NCI-H2196 treated with DMSO at 0.1 percent for 48 hours (cell line): Measurements from ENCODE around the gene ONECUT3.
"Not testable (repeated sequence)": the region's sequence is repeated elsewhere in the genome, so short reads cannot be mapped to it uniquely, and the experiment has no call there.

Source experiments
- DNase-seq: peaks from one replicate; lab custom pipeline; 2025; ENCODE audit not compliant: unreplicated experiment; lab: John Stamatoyannopoulos, UW

The ONECUT3 gene

GRCh38 chr19:1755467-1756171, 2.3 kb downstream of the ONECUT3 start:
- DNase-seq = no peak

- no peak for DNase-seq
These were observed 3.0 kb downstream of the ONECUT3 start for GRCh38 chr19:1756264-1756663.

DNA sequence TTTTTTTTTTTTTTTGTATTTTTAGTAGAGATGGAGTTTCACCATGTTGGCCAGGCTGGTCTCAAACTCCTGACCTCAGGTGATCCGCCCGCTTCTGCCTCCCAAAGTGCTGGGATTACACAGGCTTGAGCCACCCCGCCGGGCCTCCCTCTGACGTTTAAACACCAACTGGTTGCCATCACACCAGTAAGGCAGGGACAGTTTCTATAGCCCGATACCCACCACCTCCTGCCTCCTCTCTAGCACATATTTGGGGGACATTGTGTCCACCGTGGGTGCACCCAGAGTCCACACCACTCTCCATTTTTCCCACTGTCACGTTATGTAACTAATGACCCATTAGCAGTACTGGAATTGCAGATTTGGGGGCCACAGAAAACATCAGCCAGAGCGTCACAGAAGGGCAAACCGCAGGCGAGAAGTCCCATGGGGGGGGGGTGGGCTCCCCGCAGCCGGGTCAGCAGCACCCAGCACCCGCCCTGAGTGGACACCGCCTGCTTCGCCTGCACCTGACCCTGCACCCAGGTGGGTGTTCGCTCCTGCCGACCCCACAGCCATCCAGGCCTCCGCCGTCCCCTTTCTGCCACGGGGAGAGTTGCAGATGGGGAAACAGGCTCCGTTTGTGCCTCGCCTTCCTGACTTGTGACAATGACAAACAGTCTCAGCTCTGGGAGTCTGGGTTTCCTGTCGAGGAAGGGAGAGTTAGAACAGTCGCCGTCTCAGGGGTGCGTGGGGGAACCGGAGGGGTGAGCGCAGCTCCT, 3.6 kb downstream of the ONECUT3 start:
- no peak for DNase-seq

GRCh38 chr19:1757468-1758230, 4.3 kb downstream of the ONECUT3 start:
- no peak for DNase-seq

- no peak for DNase-seq
These were observed 4.9 kb downstream of the ONECUT3 start for GRCh38 chr19:1758231-1758577.

DNA sequence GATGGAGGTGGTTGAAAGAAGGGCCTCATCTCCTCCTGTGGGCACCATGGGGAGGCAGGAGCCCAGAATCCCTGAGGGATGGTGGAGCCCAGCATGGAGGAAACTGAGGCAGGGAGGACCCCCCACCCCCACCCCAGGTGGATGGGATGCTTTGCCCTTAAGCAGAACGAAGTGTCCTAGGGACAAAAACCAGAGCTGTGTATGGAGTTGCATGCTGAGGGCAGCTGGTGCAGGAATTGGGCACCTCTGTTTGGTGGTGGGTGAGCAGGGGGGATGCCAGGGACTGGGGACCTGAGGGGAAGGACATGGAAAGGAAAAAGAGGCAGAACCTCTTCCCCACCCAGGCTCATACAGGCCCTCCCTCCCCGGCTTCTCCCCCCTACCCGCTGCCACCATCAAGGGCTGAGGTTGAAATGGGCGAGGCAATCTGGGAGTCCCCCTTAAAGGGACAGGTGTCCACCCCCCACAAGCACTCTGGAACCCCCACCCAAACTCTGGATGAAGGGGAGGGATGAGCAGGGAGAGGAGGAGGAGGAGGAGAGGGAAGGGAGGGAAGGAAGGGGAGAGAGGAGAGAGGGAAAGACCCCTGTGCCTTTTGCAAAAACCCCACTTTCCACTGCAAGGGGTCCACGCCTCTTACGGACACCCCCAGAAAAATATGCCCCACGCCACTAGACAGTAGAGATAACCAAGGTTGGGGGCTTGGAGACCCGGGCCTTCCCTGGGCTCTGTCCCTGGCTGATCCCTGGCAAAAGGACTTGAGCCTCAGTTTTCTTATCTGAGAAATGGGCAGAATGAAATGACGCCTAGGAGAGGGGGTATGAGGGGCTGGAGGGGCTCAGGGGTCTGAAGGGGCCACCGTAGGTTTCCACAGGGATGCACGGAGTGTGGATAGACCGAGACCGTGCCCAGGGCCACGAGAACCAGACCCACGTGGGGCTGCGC, 5.9 kb downstream of the ONECUT3 start:
- no peak for DNase-seq

DNA sequence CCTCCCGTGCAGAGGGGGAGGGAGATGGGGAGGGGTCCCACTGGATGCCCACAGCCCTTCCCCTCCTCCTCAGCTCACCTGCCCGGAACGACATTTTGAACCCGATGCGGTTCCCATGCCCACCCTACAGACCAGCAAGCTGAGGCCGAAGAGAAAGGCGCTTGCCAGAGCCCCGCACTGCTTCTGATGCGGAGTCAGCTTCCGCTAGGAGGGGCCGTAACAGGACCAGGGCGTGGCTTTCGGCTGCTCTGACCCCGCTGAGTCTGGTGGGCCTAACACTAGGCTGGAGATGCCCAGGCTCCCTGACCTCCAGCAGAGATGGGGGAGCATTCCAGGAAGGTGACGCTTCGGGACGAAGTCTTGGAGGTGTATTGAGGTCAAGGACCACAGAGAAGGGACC, 6.7 kb downstream of the ONECUT3 start:
- DNase-seq = no peak

GRCh38 chr19:1760786-1761527, 7.7 kb downstream of the ONECUT3 start:
- DNase-seq = not testable (repeated sequence)

GRCh38 chr19:1761528-1762242, 8.4 kb downstream of the ONECUT3 start:
- no peak for DNase-seq

DNA sequence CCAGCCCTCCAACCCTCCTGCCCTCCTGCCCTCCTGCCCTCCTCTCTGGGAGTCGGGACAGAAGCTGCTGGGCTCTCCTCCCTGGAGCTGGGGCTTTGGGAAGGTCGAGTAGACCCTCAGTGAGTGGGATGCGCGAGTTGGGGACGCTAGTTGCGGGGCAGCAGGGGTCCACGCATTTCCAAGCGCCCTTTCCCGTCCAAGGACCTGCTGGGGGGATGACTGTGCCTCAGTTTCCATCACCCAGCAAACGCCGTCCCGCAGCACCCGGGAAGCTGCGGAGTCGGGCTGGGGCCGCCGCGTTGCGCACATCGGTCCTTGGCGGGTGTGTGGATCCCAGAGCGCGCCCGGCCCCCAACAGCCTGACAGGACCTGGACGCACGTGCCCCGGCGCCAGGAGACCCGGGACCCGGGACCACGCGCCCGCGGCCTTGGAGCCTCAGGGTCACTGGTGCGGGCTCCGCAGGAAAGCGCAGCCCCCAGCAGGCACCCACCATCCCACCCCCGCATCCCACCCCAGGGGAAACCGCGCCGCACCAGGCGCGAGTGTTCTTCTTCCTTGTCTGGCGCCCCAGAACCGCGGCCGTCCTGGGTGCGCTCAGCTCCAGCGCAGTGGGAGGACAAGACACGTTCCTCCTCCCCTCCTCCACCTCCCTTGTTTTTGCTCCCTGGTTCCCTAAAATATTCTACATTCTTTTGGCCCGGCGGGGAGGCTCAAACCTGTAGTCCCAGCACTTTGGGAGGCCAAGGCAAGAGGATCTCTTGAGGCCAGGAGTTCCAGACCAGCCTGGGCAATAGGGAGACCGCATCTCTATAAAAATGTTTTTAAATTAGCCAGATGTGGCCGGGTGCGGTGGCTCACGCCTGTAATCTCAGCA, 9.2 kb downstream of the ONECUT3 start:
- no peak for DNase-seq

DNA sequence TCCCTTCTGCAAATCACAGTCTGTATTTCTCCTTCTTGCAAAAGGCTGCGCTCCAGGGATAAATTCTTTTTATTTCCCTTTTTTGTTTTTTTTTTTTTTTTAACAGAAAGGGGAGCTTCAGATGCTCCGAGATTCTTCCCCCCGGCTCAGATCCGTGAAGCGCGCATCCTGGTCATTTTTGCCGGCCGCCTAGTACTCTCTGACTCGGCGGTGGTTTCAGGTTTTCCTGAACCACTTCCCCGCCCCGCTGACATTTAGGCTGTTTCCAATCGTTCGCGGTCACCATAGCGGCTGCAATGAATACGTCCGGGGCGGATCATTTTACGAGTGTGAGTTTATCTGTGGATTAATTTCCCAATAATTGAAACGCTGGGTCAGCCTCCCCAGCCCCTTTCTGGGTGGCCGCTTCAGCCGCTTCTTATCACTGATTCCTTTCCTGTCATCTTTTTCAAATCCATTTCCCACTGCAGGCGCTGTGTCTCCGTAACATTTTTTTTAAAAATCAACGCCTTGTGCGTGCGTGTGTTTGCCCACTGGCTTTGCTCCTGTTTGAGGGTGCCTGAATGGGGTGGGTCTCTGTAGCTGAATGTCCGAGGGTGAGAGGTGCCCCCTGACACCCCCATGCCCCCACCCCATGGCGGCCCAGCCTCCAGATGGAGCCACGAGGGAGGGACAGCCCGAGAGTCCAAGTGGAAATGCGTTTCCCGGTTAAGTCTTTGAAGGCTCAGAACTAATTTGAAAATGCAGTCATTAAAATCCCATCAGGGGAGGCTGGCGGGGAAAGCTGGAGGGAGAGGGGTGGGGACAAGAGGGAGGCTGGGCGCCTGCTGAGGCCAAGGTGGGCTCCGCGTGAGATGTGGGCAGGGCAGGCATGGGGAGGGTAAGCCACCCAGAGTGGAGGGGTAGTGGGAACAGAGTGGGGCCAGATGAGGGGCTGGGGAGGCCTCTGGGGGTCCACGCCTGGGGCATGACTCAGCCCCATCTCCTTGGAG, 10.6 kb downstream of the ONECUT3 start:
- no peak for DNase-seq

DNA sequence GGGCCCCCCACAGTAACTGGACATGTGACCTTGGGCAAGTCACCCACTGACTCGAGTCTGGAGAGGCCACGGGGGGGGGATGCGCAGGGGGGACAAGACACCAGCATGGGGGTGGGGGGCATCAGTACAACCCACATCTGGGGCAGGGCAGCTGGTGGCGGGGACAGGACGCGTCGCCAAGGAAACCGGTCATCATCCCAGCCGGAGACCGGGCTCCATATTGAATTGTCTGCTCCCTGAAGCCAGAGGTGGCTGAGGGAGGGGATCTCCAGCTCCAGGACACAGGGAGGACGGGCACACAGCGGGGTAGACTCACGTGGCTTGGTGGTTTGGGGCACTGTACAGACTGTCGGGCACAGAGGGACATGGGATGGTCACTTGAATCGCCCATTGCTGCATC, 11.4 kb downstream of the ONECUT3 start:
- DNase-seq = no peak

GRCh38 chr19:1765232-1765903, 12.1 kb downstream of the ONECUT3 start:
- no peak for DNase-seq

DNA sequence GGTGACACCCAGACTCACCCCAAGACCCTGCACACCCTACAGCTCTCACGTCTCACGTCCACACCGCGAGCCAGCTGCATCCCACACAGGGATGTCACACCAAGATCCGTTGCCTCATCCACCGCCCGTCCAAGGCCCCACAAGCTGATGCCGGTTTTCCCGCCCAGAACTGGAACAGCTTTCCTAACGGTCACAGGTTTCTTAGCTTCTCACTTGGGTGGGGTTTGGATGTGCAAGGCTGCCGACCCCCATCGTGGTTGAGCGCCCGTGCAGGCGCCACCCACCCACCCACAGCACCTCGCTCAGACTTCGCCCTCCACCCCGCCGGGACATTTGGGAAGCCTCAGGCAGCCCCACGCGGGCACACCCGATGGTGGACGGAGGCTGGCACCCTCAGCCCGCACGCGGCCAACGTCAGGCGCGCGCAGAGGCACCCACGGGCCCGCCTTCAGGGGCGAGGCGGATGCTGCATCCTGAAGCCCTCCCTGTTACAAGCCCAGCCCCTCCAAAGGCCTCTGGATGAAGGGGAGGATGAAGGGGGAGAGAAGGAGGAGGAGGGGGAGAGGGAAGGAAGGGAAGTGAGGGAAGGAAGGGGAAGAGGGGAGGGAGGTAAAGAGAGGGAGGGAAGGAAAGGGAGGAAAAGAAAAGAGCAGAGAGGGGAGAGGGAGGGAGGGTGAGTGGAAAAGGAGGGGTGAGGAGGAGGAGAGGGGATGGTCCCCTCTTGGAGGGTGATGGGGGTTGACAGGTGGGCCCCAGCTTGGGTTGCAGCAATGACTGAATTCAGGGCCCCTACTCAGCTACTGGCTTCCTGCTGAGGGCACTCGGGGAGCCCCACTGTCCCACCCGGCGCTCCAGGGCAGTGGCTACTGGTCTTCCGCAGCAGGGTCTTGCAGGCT, 12.8 kb downstream of the ONECUT3 start:
- DNase-seq = no peak

- no peak for DNase-seq
These were observed 13.6 kb downstream of the ONECUT3 start for GRCh38 chr19:1766800-1767352.
